Smooth muscle cell (in vitro differentiated cells): Measurements from ENCODE around the gene PPOX. TPM values are rescaled to one million over a fixed set of nuclear protein-coding genes. Genes with fewer than 3 reads are reported as not detected.

Experiments used
- DNase-seq: peaks from one replicate; lab custom pipeline; 2025; ENCODE audit not compliant: unreplicated experiment; lab: John Stamatoyannopoulos, UW
- H2AFZ ChIP-seq: fragments of 200-600 bp; sonication (generic); 2 replicates; pipeline ENCODE4 v1.6.0; 2016; ENCODE audit warnings: antibody characterized with exemption, low read depth, mild to moderate bottlenecking
- H3F3A ChIP-seq: fragments of 200-600 bp; sonication (generic); 2 replicates; pipeline ENCODE4 v1.6.0; 2017; ENCODE audit warnings: antibody characterized with exemption, low read depth
- H3K27ac ChIP-seq: fragments of 200-600 bp; sonication (generic); 2 replicates; pipeline ENCODE4 v1.5.1; 2016; ENCODE audit warnings: low read depth, mild to moderate bottlenecking
- H3K27me3 ChIP-seq: fragments of 200-600 bp; sonication (generic); 2 replicates; pipeline ENCODE4 v1.6.1; 2016; ENCODE audit warnings: low read depth, mild to moderate bottlenecking
- H3K36me3 ChIP-seq: fragments of 200-600 bp; sonication (generic); 2 replicates; pipeline ENCODE4 v1.5.1; 2016; ENCODE audit warnings: low read depth
- H3K4me1 ChIP-seq: fragments of 200-600 bp; sonication (generic); 2 replicates; pipeline ENCODE4 v1.5.1; 2016; ENCODE audit warnings: low read depth
- H3K4me2 ChIP-seq: fragments of 200-600 bp; sonication (generic); 2 replicates; pipeline ENCODE4 v1.6.0; 2016; ENCODE audit warnings: mild to moderate bottlenecking
- H3K4me3 ChIP-seq: fragments of 200-600 bp; sonication (generic); 2 replicates; pipeline ENCODE4 v1.5.1; 2016; ENCODE audit warnings: mild to moderate bottlenecking
- H3K79me2 ChIP-seq: fragments of 200-600 bp; sonication (generic); 2 replicates; pipeline ENCODE4 v1.6.0; 2016; ENCODE audit warnings: low read depth, mild to moderate bottlenecking
- H3K9ac ChIP-seq: fragments of 200-600 bp; sonication (generic); 2 replicates; pipeline ENCODE4 v1.6.0; 2016; ENCODE audit warnings: low read depth
- H3K9me3 ChIP-seq: fragments of 200-600 bp; sonication (generic); replicated peaks from 2 replicates; pipeline ENCODE4 v1.5.1; 2016; ENCODE audit warnings: low read depth
- H4K20me1 ChIP-seq: fragments of 200-600 bp; sonication (generic); 2 replicates; pipeline ENCODE4 v1.6.0; 2016; ENCODE audit warnings: low read depth
- CTCF ChIP-seq: fragments of 200-600 bp; sonication (generic); IDR thresholded peaks from 2 replicates; pipeline ENCODE4 v1.5.1; 2017; ENCODE audit warnings: borderline replicate concordance, mild to moderate bottlenecking, antibody characterized with exemption; ENCODE audit not compliant: insufficient read depth, poor library complexity, severe bottlenecking
- WGBS: methylation state at CpG from one replicate; pipeline ENCODE4 v1.1.7; 2016; ENCODE audit warnings: low lambda C conversion rate; 5-methylcytosine and 5-hydroxymethylcytosine counted together
- polyA plus RNA-seq: library from polyadenylated mRNA; unstranded; fragments of >200 nt; fragmentation: Nextera tagmentation; extraction: Ambion mirVana; gene quantifications from 2 replicates; pipeline ENCODE4 v1.2.1, GENCODE V29; 2016
- total RNA-seq: library from RNA; depleted of rRNA; stranded (reverse); fragments of >200 nt; gene quantifications from 2 replicates; pipeline ENCODE4 v1.2.3, GENCODE V29; 2014

The PPOX gene
- total and polyA plus RNA-seq, 2 experiments from 2014 or later = 16.5 to 23.8 TPM

DNA sequence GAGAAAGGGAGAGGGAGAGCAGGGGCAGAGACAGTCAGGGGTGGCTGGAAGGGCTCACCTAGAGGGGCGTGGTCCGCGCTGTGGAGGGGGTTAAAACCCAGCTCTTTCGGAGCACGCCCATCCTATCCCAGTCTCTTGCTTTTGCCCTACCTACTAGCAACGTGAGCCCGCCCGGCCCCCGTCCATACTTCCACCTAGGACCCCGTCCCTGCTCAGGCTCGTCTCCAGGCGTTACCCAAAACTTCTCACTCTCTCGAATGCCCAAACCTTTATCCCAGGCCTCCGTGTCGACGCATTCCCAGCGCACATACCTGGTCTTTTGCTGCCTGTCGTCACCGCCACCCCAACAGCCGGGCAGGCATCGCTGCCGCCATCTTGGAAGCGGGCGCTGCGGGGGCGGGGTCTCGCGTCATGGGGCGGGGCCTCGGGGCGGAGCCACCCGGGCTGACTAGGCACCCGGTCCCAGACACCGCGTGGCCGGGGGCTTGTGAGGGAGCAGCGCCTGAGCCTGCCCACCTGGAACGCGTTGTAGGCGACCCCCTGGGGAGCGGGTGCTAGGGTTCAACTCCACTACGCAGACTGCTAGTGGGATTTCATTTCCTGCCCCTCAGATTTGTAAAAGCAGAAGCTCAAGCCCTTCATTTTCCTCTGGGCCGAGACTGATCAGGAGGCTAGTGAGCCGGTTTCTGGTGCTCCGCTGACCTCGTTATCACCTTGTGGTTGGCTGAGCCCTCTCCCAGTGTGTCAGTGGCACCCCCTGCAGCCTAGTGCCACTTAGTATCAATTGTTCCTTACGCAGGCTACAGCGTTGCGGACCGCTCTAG, 11.1 kb downstream of the PPOX start, which contains the start of gene B4GALT3:
Gene B4GALT3, minus strand, starts transcription at position 396 of the 824 bp plus-strand sequence. CDS start 1,447 bp downstream, outside the sequence.
- Histone ChIP-seq H3K27me3 (no peaks in the 10 kb centered on the region), H3K27ac (peak within 1 kb of the TSS; percentile 63), H3F3A (no peaks in the 10 kb centered on the region), H3K79me2 (peaks cover 10% of the 10 kb centered on the region), H3K9me3 (no peaks in the 10 kb centered on the region), H3K4me1 (peaks cover 7% of the 10 kb centered on the region), H4K20me1 (no peaks in the 10 kb centered on the region), H3K9ac (peak within 1 kb of the TSS; percentile 98), H2AFZ (peak within 1 kb of the TSS; percentile 99), H3K4me3 (peak within 1 kb of the TSS; percentile 90), H3K4me2 (peak within 1 kb of the TSS; percentile 99), H3K36me3 (no peaks in the 10 kb centered on the region)
- TF ChIP-seq CTCF = peak; percentile 13
- WGBS = 2% methylated on average over 39 of the region's 50 CpGs
- peak; percentile 83 for DNase-seq

GRCh38 chr1:161177936-161178244, 11.7 kb downstream of the PPOX start:
- no peaks in the 10 kb centered on the region for H3K36me3 ChIP-seq
- WGBS = 38% methylated on average over 9 of the region's 9 CpGs
- peak overlapping the region; percentile 98 for H3K9ac ChIP-seq
- no peak for DNase-seq
- H3K9me3 ChIP-seq = no peaks in the 10 kb centered on the region
- no peak for TF ChIP-seq CTCF
- peak overlapping the region; percentile 90 for H3K4me3 ChIP-seq
- H3F3A ChIP-seq = no peaks in the 10 kb centered on the region
- peaks cover 10% of the 10 kb centered on the region for H3K79me2 ChIP-seq
- H3K4me2 ChIP-seq = peak overlapping the region; percentile 99
- no peaks in the 10 kb centered on the region for H3K27me3 ChIP-seq
- peak overlapping the region; percentile 63 for H3K27ac ChIP-seq
- H2AFZ ChIP-seq = peak overlapping the region; percentile 99
- H3K4me1 ChIP-seq = peaks cover 7% of the 10 kb centered on the region
- H4K20me1 ChIP-seq = no peaks in the 10 kb centered on the region

DNA sequence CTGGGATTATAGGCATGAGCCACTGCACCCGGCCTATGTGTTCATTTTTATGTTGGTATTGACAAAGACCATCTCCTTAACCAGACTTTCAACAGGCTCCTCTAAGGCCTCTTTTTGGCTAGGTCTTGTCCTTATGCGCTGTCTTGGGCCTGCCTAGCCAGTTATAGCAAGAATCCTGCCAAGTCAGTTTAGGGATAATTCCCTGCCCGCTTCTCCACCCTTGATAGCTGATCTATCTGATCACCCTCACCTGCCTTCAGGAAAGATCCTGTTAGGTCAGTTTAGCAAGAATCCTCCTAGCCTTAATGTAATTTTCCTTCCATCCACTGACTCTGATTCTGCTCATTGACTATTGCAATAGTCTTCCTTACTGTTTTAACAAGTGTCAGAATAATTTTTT, 13.5 kb downstream of the PPOX start:
- Histone ChIP-seq H3K4me2 (no peak overlapping the region), H3K9ac (no peak overlapping the region)
- no peak for DNase-seq

More for the DNA sequence above, 13.5 kb downstream of the PPOX start:
- peaks cover 7% of the 10 kb centered on the region for H3K4me1 ChIP-seq
- no peak overlapping the region for H3K27ac ChIP-seq
- H3K27me3 ChIP-seq = no peaks in the 10 kb centered on the region
- WGBS = 87% methylated on average over 3 of the region's 3 CpGs
- TF ChIP-seq CTCF = no peak
- no peaks in the 10 kb centered on the region for H4K20me1 ChIP-seq
- H2AFZ ChIP-seq = no peak overlapping the region
- no peak overlapping the region for H3K4me3 ChIP-seq
- no peaks in the 10 kb centered on the region for H3F3A ChIP-seq
- H3K79me2 ChIP-seq = peaks cover 10% of the 10 kb centered on the region
- no peaks in the 10 kb centered on the region for H3K36me3 ChIP-seq
- H3K9me3 ChIP-seq = no peaks in the 10 kb centered on the region
